H9 (cell line): ENCODE measurements around the gene PIP4K2B. TPM values are rescaled to one million over a fixed set of nuclear protein-coding genes. Genes with fewer than 3 reads are reported as not detected.

Source experiments
- DNase-seq: peaks from one replicate; pipeline ENCODE4 v3.0.0-alpha.2; 2017
- H2AFZ ChIP-seq: one replicate; pipeline ENCODE4 v1.6.1; 2013; ENCODE audit warnings: mild to moderate bottlenecking, low read length, control low read depth, moderate library complexity
- H2AK5ac ChIP-seq: 2 replicates; pipeline ENCODE4 v1.6.1; 2013; ENCODE audit warnings: low read length, control low read depth, mixed read lengths; ENCODE audit not compliant: insufficient read length
- H2BK120ac ChIP-seq: one replicate; pipeline ENCODE4 v1.6.1; 2013; ENCODE audit warnings: low read depth, mild to moderate bottlenecking, low read length, control low read depth, inconsistent platforms; ENCODE audit not compliant: poor library complexity, severe bottlenecking
- H2BK12ac ChIP-seq: 2 replicates; pipeline ENCODE4 v1.6.1; 2013; ENCODE audit warnings: low read length, control low read depth, mixed read lengths, low read depth; ENCODE audit not compliant: insufficient read length
- H2BK15ac ChIP-seq: 2 replicates; pipeline ENCODE4 v1.6.1; 2013; ENCODE audit warnings: low read depth, low read length, control low read depth
- H2BK20ac ChIP-seq: one replicate; pipeline ENCODE4 v1.6.1; 2013; ENCODE audit warnings: low read depth, mild to moderate bottlenecking, low read length, control low read depth, inconsistent platforms; ENCODE audit not compliant: poor library complexity, severe bottlenecking
- H2BK5ac ChIP-seq: 2 replicates; pipeline ENCODE4 v1.6.1; 2013; ENCODE audit warnings: low read length, control low read depth, mixed read lengths; ENCODE audit not compliant: insufficient read length
- H3K14ac ChIP-seq: 2 replicates; pipeline ENCODE4 v1.6.1; 2013; ENCODE audit warnings: low read length, control low read depth; ENCODE audit not compliant: insufficient read depth
- H3K18ac ChIP-seq: 2 replicates; pipeline ENCODE4 v1.6.1; 2013; ENCODE audit warnings: low read depth, mild to moderate bottlenecking, mixed read lengths, low read length, control low read depth; ENCODE audit not compliant: insufficient read length
- H3K23ac ChIP-seq: 2 replicates; pipeline ENCODE4 v1.6.1; 2013; ENCODE audit warnings: low read length, control low read depth, mixed read lengths, low read depth; ENCODE audit not compliant: insufficient read length
- H3K23me2 ChIP-seq: 2 replicates; pipeline ENCODE4 v1.6.1; 2013; ENCODE audit warnings: low read depth, mild to moderate bottlenecking, mixed read lengths, low read length, control low read depth; ENCODE audit not compliant: insufficient read length, poor library complexity, severe bottlenecking
- H3K27ac ChIP-seq: 2 replicates; pipeline ENCODE4 v1.5.1; 2013; ENCODE audit warnings: low read length, control low read depth, mixed read lengths, low read depth; ENCODE audit not compliant: insufficient read length
- H3K27me3 ChIP-seq: 2 replicates; pipeline ENCODE4 v1.6.1; 2013; ENCODE audit warnings: low read length, control low read depth, inconsistent platforms; ENCODE audit not compliant: insufficient read depth
- H3K4ac ChIP-seq: 2 replicates; pipeline ENCODE4 v1.6.1; 2013; ENCODE audit warnings: low read depth, mild to moderate bottlenecking, control low read depth, inconsistent platforms, low read length, moderate library complexity
- H3K4me1 ChIP-seq: 2 replicates; pipeline ENCODE4 v1.6.1; 2013; ENCODE audit warnings: low read length, control low read depth, inconsistent platforms; ENCODE audit not compliant: insufficient read depth
- H3K4me2 ChIP-seq: 2 replicates; pipeline ENCODE4 v1.6.1; 2013; ENCODE audit warnings: low read length, control low read depth, mixed read lengths; ENCODE audit not compliant: insufficient read length, insufficient read depth
- H3K56ac ChIP-seq: 2 replicates; pipeline ENCODE4 v1.6.1; 2013; ENCODE audit warnings: low read depth, mild to moderate bottlenecking, mixed read lengths, low read length, control low read depth; ENCODE audit not compliant: insufficient read length
- H3K79me1 ChIP-seq: 2 replicates; pipeline ENCODE4 v1.6.1; 2013; ENCODE audit warnings: low read depth, mild to moderate bottlenecking, moderate library complexity, low read length, control low read depth, inconsistent platforms; ENCODE audit not compliant: insufficient read depth, poor library complexity, severe bottlenecking
- H3K79me2 ChIP-seq: 2 replicates; pipeline ENCODE4 v1.6.1; 2013; ENCODE audit warnings: low read length, control low read depth, inconsistent platforms; ENCODE audit not compliant: insufficient read depth
- H3K9ac ChIP-seq: 2 replicates; pipeline ENCODE4 v1.6.1; 2013; ENCODE audit warnings: low read length, control low read depth, mixed read lengths; ENCODE audit not compliant: insufficient read length; ENCODE audit errors: extremely low read depth
- H3K9me3 ChIP-seq: one replicate; pipeline ENCODE4 v1.6.1; 2013; ENCODE audit warnings: low read depth, low read length, inconsistent platforms; ENCODE audit not compliant: control insufficient read depth
- H3T11ph ChIP-seq: one replicate; pipeline ENCODE4 v1.6.1; 2013; ENCODE audit warnings: mild to moderate bottlenecking, low read length, control low read depth, inconsistent platforms
- H4K20me1 ChIP-seq: one replicate; pipeline ENCODE4 v1.6.1; 2013; ENCODE audit not compliant: control insufficient read depth, insufficient read length, insufficient read depth
- H4K5ac ChIP-seq: 2 replicates; pipeline ENCODE4 v1.6.1; 2013; ENCODE audit warnings: low read depth, mild to moderate bottlenecking, mixed read lengths, low read length, control low read depth; ENCODE audit not compliant: insufficient read length
- H4K8ac ChIP-seq: replicated peaks from 2 replicates; pipeline ENCODE4 v1.6.1; 2013; ENCODE audit warnings: low read length, control low read depth, mixed read lengths, low read depth; ENCODE audit not compliant: insufficient read length
- H4K91ac ChIP-seq: 2 replicates; pipeline ENCODE4 v1.6.1; 2013; ENCODE audit warnings: low read depth, mild to moderate bottlenecking, moderate library complexity, mixed read lengths, low read length, control low read depth; ENCODE audit not compliant: insufficient read length
- H3K27ac Mint-ChIP-seq, 3 experiments: 2 replicates in 2 of 3; 3 replicates in 1 of 3; pipeline ENCODE4 v1.8.0; 2020 to 2021; ENCODE audit warnings: mixed read lengths in 3 of 3, mild to moderate bottlenecking in 1 of 3, moderate library complexity in 1 of 3
- H3K27me3 Mint-ChIP-seq: 2 replicates; pipeline ENCODE4 v1.8.0; 2021; ENCODE audit warnings: low read depth, mild to moderate bottlenecking, moderate library complexity, mixed read lengths
- H3K36me3 Mint-ChIP-seq, 3 experiments: 2 replicates in 2 of 3; 3 replicates in 1 of 3; pipeline ENCODE4 v1.8.0; 2020 to 2021; ENCODE audit warnings: low read depth in 3 of 3, mixed read lengths in 3 of 3; ENCODE audit not compliant: insufficient read depth in 1 of 3
- H3K4me1 Mint-ChIP-seq, 2 experiments: 2 replicates each; pipeline ENCODE4 v1.8.0; 2020; ENCODE audit warnings: mixed read lengths in 2 of 2
- H3K4me3 Mint-ChIP-seq, 2 experiments: 2 replicates in 1 of 2; 3 replicates in 1 of 2; pipeline ENCODE4 v1.8.0; 2020 to 2021; ENCODE audit warnings: mild to moderate bottlenecking in 2 of 2, mixed read lengths in 2 of 2, moderate library complexity in 1 of 2
- H3K9me3 Mint-ChIP-seq, 2 experiments: 2 replicates in 1 of 2; 3 replicates in 1 of 2; pipeline ENCODE4 v1.8.0; 2020; ENCODE audit warnings: mild to moderate bottlenecking in 2 of 2, mixed read lengths in 2 of 2, moderate library complexity in 1 of 2
- WGBS: extraction: QIAGEN DNeasy Blood & Tissue Kit; methylation state at CpG from one replicate; pipeline ENCODE4 v1.1.7; 2013; ENCODE audit warnings: missing lambda C conversion rate, low lambda C conversion rate, mixed read lengths; ENCODE audit not compliant: insufficient read length; ENCODE audit errors: extremely low coverage; 5-methylcytosine and 5-hydroxymethylcytosine counted together
- total RNA-seq: library from RNA; stranded (reverse); gene quantifications from 2 replicates; pipeline ENCODE4 v1.2.1, GENCODE V29; 2021
- TF ChIP-seq, protein P1 (sequence below): fragments of 200-600 bp; sonication (generic); conservative IDR thresholded peaks from 3 replicates; pipeline ENCODE4 v1.8.0; 2021; ENCODE audit warnings: antibody characterized with exemption, mild to moderate bottlenecking

The PIP4K2B gene
- total RNA-seq, 1 experiment from 2014 or later: 61.9 TPM

DNA sequence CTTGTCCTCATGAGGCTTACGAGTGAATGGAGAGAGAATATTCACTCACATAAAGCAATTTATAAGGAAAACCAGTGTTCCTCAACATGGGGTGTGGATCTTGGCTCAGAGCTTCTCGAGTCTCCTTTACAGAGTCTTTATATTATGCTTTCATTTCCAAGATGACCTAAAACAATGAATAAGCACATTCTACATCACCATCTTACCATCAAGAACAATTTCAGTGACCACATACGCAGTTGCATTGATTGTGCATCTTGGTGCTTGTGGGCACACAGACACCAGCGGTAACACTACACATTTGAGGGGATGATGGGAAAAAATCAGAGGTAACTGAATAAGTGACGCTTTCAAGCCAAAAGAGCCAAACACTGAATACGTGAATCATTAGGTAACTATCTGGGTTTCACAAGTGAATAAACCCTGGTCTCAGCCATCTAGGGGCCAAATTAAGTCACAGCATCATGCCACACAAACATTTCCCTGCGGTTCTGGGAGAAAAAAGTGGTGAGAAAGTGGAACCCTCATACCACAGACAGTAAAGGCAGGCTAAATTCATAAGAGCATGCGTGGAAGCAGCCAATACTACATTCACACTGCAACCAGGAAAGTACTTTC, 16.3 kb upstream of the PIP4K2B start:
- H3K4ac ChIP-seq: no peak overlapping the region

More for the DNA sequence above, 16.3 kb upstream of the PIP4K2B start:
- H4K8ac ChIP-seq: no peak overlapping the region
- H2BK20ac ChIP-seq: no peak overlapping the region
- no peak overlapping the region for H3K9ac ChIP-seq
- H2BK120ac ChIP-seq: no peak overlapping the region
- H3K4me1 Mint-ChIP-seq: no peaks in the 10 kb centered on the region
- H3K14ac ChIP-seq: no peak overlapping the region
- H3K23ac ChIP-seq: no peak overlapping the region
- H2BK5ac ChIP-seq: no peak overlapping the region
- H3K36me3 Mint-ChIP-seq: peaks cover 13 to 50% (median 29%) of the 10 kb centered on the region in 3 experiments
- no peak overlapping the region for H3K18ac ChIP-seq
- H3K4me2 ChIP-seq: no peak overlapping the region
- no peak overlapping the region for H4K5ac ChIP-seq
- H3K79me1 ChIP-seq: no peaks in the 10 kb centered on the region
- no peaks in the 10 kb centered on the region for H3K27me3 Mint-ChIP-seq
- H3K79me2 ChIP-seq: no peaks in the 10 kb centered on the region
- H3K9me3 ChIP-seq: no peaks in the 10 kb centered on the region
- no peak overlapping the region for H3K4me3 Mint-ChIP-seq
- H2AFZ ChIP-seq: no peak overlapping the region
- H3K27me3 ChIP-seq: no peaks in the 10 kb centered on the region
- no peaks in the 10 kb centered on the region for H3K4me1 ChIP-seq
- no peak overlapping the region for H2BK15ac ChIP-seq
- H2BK12ac ChIP-seq: no peak overlapping the region
- H3K56ac ChIP-seq: no peak overlapping the region
- TF ChIP-seq, protein P1, sequence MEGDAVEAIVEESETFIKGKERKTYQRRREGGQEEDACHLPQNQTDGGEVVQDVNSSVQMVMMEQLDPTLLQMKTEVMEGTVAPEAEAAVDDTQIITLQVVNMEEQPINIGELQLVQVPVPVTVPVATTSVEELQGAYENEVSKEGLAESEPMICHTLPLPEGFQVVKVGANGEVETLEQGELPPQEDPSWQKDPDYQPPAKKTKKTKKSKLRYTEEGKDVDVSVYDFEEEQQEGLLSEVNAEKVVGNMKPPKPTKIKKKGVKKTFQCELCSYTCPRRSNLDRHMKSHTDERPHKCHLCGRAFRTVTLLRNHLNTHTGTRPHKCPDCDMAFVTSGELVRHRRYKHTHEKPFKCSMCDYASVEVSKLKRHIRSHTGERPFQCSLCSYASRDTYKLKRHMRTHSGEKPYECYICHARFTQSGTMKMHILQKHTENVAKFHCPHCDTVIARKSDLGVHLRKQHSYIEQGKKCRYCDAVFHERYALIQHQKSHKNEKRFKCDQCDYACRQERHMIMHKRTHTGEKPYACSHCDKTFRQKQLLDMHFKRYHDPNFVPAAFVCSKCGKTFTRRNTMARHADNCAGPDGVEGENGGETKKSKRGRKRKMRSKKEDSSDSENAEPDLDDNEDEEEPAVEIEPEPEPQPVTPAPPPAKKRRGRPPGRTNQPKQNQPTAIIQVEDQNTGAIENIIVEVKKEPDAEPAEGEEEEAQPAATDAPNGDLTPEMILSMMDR: peak; percentile 40; the same call in 2 of the 3 replicates
- no peaks in the 10 kb centered on the region for H3K23me2 ChIP-seq
- H3K27ac ChIP-seq: no peak overlapping the region
- DNase-seq: no peak
- no peaks in the 10 kb centered on the region for H4K20me1 ChIP-seq
- H3K27ac Mint-ChIP-seq: peak overlapping the region in 1 of 3 experiments; percentile 68; a peak in 1 of 7 replicates
- H3K9me3 Mint-ChIP-seq: no peaks in the 10 kb centered on the region
- H3T11ph ChIP-seq: no peak overlapping the region
- no peak overlapping the region for H4K91ac ChIP-seq
- H2AK5ac ChIP-seq: no peak overlapping the region
- no CpG with 5 or more reads among the region's 8 CpGs for WGBS
